ENCODE measurements around the gene CTSZ. TPM values are rescaled to one million over a fixed set of nuclear protein-coding genes. Genes with fewer than 3 reads are reported as not detected.
A peak's percentile ranks its signal among the peaks of the same experiment; 100 is the strongest.

CTSZ gene
- total RNA-seq, 1 donor from 2014 or later, result 278 TPM

DNA sequence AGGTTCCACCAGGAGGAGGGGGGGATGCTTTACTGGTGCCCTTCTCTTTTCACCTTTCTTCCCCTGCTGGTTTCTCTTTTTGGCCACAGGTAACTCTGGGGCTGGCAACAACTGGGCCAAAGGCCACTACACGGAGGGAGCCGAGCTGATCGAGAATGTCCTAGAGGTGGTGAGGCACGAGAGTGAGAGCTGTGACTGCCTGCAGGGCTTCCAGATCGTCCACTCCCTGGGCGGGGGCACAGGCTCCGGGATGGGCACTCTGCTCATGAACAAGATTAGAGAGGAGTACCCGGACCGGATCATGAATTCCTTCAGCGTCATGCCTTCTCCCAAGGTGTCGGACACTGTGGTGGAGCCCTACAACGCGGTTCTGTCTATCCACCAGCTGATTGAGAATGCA lies 16.6 kb upstream of the CTSZ start:
- no peaks in the 10 kb centered on the region for H3K9me3 Mint-ChIP-seq
- no peaks in the 10 kb centered on the region for H3K27me3 Mint-ChIP-seq
- intact Hi-C loops (cut with micrococcal nuclease), result no loop called here
- H3K4me1 Mint-ChIP-seq, result peaks cover 22% of the 10 kb centered on the region
- TF ChIP-seq, protein P1, sequence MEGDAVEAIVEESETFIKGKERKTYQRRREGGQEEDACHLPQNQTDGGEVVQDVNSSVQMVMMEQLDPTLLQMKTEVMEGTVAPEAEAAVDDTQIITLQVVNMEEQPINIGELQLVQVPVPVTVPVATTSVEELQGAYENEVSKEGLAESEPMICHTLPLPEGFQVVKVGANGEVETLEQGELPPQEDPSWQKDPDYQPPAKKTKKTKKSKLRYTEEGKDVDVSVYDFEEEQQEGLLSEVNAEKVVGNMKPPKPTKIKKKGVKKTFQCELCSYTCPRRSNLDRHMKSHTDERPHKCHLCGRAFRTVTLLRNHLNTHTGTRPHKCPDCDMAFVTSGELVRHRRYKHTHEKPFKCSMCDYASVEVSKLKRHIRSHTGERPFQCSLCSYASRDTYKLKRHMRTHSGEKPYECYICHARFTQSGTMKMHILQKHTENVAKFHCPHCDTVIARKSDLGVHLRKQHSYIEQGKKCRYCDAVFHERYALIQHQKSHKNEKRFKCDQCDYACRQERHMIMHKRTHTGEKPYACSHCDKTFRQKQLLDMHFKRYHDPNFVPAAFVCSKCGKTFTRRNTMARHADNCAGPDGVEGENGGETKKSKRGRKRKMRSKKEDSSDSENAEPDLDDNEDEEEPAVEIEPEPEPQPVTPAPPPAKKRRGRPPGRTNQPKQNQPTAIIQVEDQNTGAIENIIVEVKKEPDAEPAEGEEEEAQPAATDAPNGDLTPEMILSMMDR (IDR thresholded peaks at IDR 0.05), result no peak
- H3K4me3 Mint-ChIP-seq, result no peak overlapping the region
- no peak for ATAC-seq (ENCODE audit: low read depth)
- CTCF ChIA-PET, result no interaction called here
- POLR2A ChIA-PET, result interaction anchor here (1.7 to 3.6 kb wide), 2 partner anchors 9 to 15 kb away, joined by 7 to 13 read pairs; partner anchors contain the start of gene ATP5F1E
- H3K36me3 Mint-ChIP-seq (ENCODE audit: low read depth), result peaks cover 70% of the 10 kb centered on the region
- no peak for DNase-seq
- H3K27ac Mint-ChIP-seq, result no peak overlapping the region

DNA sequence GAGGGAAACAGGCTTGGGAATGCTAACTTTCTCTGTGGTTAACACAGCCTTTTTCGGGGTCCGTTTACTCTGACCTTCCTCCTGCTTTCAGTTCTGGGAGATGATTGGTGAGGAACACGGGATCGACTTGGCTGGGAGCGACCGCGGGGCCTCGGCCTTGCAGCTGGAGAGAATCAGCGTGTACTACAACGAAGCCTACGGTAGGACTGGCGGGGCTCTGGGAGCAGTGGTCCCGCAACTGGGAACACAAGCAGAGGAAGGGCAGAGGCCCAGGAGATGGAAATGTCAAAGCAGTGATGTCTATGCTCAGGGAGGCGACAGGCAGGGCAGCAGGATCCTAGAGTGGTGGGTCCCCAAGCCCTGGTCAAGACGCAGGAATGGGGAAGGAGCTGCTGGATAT lies 15.7 kb upstream of the CTSZ start:
- intact Hi-C loops (cut with micrococcal nuclease), result no loop called here
- Mint-ChIP-seq H3K36me3 (ENCODE audit: low read depth) (peaks cover 61% of the 10 kb centered on the region), H3K9me3 (no peaks in the 10 kb centered on the region), H3K4me3 (no peak overlapping the region), H3K27me3 (no peaks in the 10 kb centered on the region), H3K27ac (no peak overlapping the region), H3K4me1 (peaks cover 19% of the 10 kb centered on the region)
- CTCF ChIA-PET, result interaction anchor here (0.6 kb wide), 1 partner anchor 227 kb away, joined by 4 read pairs; no protein-coding TSS in a partner anchor
- POLR2A ChIA-PET, result interaction anchor here (1.7 to 3.6 kb wide), 3 partner anchors 9 to 14 kb away, joined by 7 to 13 read pairs (median 9); partner anchors contain the start of gene ATP5F1E
- ATAC-seq (ENCODE audit: low read depth), result no peak
- no peak for DNase-seq
- TF ChIP-seq, protein P1 (IDR thresholded peaks at IDR 0.05), result no peak

DNA sequence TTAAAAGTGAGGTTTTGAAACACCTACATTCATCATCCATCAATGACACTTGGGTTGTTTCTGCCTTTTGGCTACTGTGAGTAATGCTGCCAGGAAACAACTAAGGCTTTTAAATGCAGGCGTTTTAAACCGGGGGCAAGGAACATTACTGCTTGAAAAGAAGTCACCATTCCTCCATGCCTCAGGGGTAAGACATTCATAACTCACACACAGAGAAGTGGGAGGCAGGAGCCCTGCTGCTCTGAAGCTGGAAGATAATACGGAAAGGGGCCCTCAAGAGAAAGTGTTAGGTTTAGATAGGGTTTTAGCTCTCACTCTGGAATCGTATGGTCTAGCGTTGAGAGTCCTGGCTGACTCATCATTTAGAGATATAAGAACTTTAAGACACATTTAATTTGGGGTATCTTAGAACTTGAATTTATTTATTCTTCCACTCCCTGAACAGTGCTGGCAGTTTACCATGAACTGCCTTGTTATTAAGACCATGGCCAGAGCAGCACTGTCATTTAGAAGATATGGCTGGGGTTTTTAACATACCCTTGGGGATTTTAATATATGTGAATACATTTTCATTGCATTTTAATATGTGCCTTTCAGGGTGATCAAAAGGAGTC lies 14.0 kb upstream of the CTSZ start:
- ATAC-seq (ENCODE audit: low read depth) (no peak), DNase-seq (no peak)
- ChIA-PET POLR2A (interaction anchor here (0.5 to 2.2 kb wide), 2 partner anchors 11 to 153 kb away, joined by 6 to 9 read pairs; partner anchors contain the start of gene ATP5F1E), CTCF (interaction anchor here (0.6 kb wide), 1 partner anchor 33 kb away, joined by 3 read pairs; no protein-coding TSS in a partner anchor)
- no peak overlapping the region for H3K4me3 Mint-ChIP-seq
- no peaks in the 10 kb centered on the region for H3K27me3 Mint-ChIP-seq
- TF ChIP-seq, protein P1 (IDR thresholded peaks at IDR 0.05), result no peak
- peaks cover 44% of the 10 kb centered on the region for H3K36me3 Mint-ChIP-seq (ENCODE audit: low read depth)
- intact Hi-C loops (cut with micrococcal nuclease), result no loop called here
- H3K27ac Mint-ChIP-seq, result peak overlapping the region; percentile 46
- H3K9me3 Mint-ChIP-seq, result no peaks in the 10 kb centered on the region
- H3K4me1 Mint-ChIP-seq, result peaks cover 23% of the 10 kb centered on the region

DNA sequence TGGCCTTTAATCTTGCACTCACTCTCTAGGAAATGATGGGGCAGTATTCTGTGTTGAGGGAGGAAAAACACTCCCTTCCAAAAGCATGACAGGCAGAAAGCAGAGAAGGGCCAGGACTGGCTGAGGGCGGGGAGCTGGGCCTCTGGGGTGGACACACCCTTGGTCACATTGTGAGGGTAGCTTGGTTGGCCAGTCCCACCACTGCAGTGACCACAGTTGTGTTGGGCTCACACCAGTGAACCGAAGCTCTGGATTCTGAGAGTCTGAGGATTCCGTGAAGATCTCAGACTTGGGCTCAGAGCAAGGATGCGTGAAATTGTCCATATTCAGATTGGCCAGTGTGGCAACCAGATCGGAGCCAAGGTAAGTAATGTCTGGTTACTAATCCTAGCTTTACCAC lies 12.2 kb upstream of the CTSZ start, which contains the start of gene TUBB1:
TSS of gene TUBB1 (plus strand) at position 213 of the 400 bp plus-strand sequence. CDS start at position 307, 94 bp downstream.
- Mint-ChIP-seq H3K27ac (no peak within 1 kb of the TSS), H3K27me3 (no peaks in the 10 kb centered on the region), H3K36me3 (ENCODE audit: low read depth) (peaks cover 28% of the 10 kb centered on the region), H3K9me3 (no peaks in the 10 kb centered on the region), H3K4me3 (no peak within 1 kb of the TSS), H3K4me1 (peaks cover 26% of the 10 kb centered on the region)
- ChIA-PET POLR2A (interaction anchor here (0.8 to 5.7 kb wide), 4 partner anchors 9 to 14 kb away, joined by 3 to 51 read pairs (median 12); partner anchors contain the start of gene ATP5F1E), CTCF (no interaction called here)
- no peak for DNase-seq
- TF ChIP-seq, protein P1 (IDR thresholded peaks at IDR 0.05), result no peak
- intact Hi-C loops (cut with micrococcal nuclease), result no loop called here
- ATAC-seq (ENCODE audit: low read depth), result no peak

DNA sequence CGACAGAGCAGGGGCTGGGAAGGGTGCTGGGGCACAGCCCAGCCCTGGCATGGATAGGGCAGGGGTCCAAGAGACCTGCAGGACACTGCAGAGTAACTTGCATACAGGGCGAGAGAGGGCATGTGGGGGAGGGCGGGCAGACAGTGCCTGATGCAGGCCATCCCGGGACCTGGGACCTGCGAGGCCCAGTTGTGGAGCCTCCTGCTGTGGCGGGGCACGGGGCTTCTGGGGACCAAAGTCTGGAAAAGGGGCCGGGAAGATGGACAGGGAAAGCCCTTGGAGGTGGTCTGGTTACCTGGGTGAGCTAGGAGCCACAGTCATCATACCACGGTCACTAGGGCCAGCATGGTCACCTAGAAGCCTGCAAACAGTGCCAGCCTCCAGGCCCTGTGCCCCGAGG lies 11.8 kb upstream of the CTSZ start:
- Mint-ChIP-seq H3K4me3 (no peak overlapping the region), H3K27me3 (no peaks in the 10 kb centered on the region), H3K9me3 (no peaks in the 10 kb centered on the region), H3K36me3 (ENCODE audit: low read depth) (peaks cover 24% of the 10 kb centered on the region), H3K4me1 (peaks cover 30% of the 10 kb centered on the region), H3K27ac (no peak overlapping the region)
- intact Hi-C loops (cut with micrococcal nuclease), result no loop called here
- TF ChIP-seq, protein P1 (IDR thresholded peaks at IDR 0.05), result no peak
- ChIA-PET POLR2A (interaction anchor here (4.8 to 5.7 kb wide), 2 partner anchors 13 to 14 kb away, joined by 22 to 51 read pairs; partner anchors contain the start of gene ATP5F1E), CTCF (no interaction called here)
- DNase-seq (no peak), ATAC-seq (ENCODE audit: low read depth) (no peak)

All from activated B cell treated with CpG ODN at 0.5 μM for 24 hours (primary cell).